Hepatic stellate cell (primary cell): Measurements from ENCODE around the gene AOPEP.

Source experiments
- DNase-seq: peaks from one replicate; pipeline ENCODE4 v3.0.0; 2011; ENCODE audit warnings: low spot score

Gene AOPEP

GRCh38 chr9:95037789-95038521 is 311.5 kb downstream of the AOPEP start:
- DNase-seq: no peak

- DNase-seq: no peak
Observed at GRCh38 chr9:95038666-95039065, 312.2 kb downstream of the AOPEP start.

GRCh38 chr9:95040106-95040505 is 313.6 kb downstream of the AOPEP start:
- no peak for DNase-seq

GRCh38 chr9:95043826-95044225 is 317.3 kb downstream of the AOPEP start:
- no peak for DNase-seq

GRCh38 chr9:95044731-95045508 is 318.4 kb downstream of the AOPEP start:
- DNase-seq: no peak

- DNase-seq: no peak
Observed at GRCh38 chr9:95045751-95046150, 319.3 kb downstream of the AOPEP start.

GRCh38 chr9:95047452-95048224 is 321.1 kb downstream of the AOPEP start:
- no peak for DNase-seq

- DNase-seq: peak; percentile 68
Observed at GRCh38 chr9:95048225-95049087, 322.0 kb downstream of the AOPEP start.

- DNase-seq: peak; percentile 48
Observed at GRCh38 chr9:95049761-95050160, 323.3 kb downstream of the AOPEP start.

- peak; percentile 66 for DNase-seq
Observed at GRCh38 chr9:95053611-95054570, 327.4 kb downstream of the AOPEP start.

GRCh38 chr9:95055334-95055850 is 328.9 kb downstream of the AOPEP start:
- DNase-seq: no peak

GRCh38 chr9:95055851-95056551 is 329.5 kb downstream of the AOPEP start:
- peak; percentile 39 for DNase-seq

GRCh38 chr9:95057101-95057500 is 330.6 kb downstream of the AOPEP start:
- no peak for DNase-seq

GRCh38 chr9:95058121-95058785 is 331.8 kb downstream of the AOPEP start:
- no peak for DNase-seq

- no peak for DNase-seq
Observed at GRCh38 chr9:95058795-95059386, 332.4 kb downstream of the AOPEP start.

- no peak for DNase-seq
Observed at GRCh38 chr9:95060234-95060633, 333.7 kb downstream of the AOPEP start.

GRCh38 chr9:95060916-95061315 is 334.4 kb downstream of the AOPEP start:
- DNase-seq: no peak

- no peak for DNase-seq
Observed at GRCh38 chr9:95061916-95062595, 335.6 kb downstream of the AOPEP start.
